ENCODE data around the gene VASH1.

The VASH1 gene

DNA sequence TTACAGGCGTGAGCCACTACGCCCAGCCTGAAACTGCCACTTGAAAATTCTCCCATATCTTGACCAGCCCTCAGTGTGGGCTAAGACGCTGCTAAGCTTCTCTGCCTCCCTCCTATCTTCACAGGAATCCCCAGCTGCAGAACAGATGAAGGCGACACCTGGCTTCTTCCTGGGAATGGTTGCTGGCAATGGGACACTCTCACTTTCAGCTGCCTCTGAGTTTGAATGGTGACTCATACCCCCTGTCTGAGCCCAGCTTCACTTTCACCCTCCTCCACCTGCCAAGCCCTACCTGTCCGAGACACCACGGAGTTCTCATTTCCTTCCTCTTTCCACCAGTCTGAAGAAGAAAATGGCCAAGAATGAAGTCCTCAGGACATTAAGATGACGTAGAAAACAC, 18.3 kb upstream of the VASH1 start:
- no peak for DNase-seq (ENCODE audit: low read depth)

DNA sequence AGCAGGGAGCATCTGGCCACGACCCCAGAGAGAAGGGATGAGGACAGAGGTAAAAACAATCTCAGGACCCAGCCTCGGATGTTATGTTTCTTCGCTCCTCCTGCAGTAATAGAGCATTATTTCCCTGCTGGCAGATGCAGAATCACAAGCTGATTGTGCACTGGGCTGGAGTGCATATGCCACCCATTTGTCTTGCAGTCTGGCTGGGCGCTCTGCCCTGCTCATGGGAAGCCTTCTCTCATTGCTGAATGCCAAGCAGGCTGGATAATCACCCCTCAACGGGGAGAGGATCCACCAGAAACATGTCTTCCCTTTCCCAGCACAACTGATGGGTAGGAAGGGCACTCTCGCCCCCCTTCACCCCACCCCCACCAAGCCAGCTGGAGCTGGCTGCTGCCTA, 8.5 kb upstream of the VASH1 start:
- no peak for DNase-seq (ENCODE audit: low read depth)

DNA sequence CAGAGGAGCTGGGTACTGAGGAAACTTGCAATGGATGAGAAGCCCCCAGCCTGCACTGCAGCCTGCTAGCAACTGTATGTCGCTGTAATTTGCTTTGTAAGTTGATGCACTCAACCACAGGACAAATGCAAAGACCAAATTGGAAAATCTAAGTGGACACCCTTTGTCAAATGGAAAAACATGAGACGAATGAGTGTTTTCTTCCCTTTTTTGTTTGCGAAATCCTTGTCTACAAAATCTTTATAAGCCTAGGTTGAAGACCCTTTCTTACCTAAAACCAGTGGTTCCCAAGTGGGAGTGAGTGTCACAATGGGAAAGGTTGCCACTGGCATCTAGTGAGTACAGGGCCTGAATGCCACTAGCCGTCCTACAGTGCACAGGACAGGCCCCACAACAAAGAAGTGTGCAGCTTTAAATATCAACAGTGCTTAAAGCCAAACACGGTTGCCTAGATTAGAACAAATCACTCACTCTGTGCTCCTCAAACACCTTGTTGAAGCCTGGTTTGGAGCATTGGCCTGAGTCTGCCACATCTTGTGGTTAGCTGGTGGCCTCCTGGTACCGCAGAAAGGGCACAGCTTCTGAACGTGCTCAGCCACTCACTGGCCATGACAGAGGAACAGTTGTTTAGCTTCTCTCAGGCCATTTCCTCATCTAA, 7.6 kb upstream of the VASH1 start:
- no peak for DNase-seq (ENCODE audit: low read depth)

DNA sequence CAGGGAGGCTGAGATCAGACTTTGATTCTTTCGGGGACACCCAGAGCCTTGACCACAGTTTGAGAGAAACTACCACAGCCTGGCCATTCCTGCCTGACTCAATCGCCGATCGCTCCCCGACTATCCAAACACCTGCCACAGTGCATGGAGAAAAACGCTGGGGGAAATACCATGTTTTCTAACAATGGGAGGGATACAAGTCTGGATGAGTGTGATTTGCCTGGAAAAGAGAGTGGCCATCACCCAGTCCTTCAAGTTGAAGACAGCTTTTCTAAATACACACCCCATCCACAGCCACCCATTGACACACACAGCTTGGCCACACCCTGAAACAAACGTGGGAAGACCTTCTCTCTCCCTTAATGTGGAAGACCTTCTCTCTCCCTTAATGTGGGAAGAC, 6.7 kb upstream of the VASH1 start:
- no peak for DNase-seq (ENCODE audit: low read depth)

DNA sequence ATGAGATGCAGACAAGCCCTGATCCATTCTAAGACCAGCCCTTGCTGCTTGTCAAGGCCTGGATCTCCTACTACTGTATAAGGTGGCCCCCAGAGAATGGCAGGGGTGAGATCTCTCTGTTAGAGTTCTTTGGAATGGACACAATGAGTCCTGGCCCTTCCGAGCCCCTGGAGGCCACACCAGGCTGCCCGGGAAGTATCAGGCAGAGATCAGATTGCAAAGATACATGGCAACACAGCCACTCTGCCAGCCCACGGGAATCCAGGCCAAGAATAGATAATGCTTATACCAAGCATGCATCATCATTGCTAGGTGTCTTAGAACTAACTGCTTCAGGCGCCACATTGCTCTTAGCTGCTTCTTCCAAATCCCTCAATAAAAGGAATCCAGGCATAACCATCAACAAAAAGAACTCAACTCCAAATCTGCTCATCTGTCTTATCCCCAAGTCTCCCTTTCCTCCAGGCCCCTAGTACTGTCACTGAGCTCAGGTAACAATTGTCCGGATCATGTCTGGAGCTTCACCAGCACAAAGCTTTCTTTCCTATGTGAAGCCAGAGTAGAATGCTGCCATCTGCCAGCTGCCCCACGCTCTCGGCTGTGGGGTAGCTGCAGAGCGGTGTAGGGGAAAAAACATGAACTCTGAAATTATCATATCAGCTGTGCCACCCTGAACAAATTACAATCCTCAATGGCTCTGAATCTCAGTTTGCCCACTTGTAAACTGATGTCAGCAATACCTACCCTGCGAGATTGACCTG, 5.5 kb upstream of the VASH1 start:
- no peak for DNase-seq (ENCODE audit: low read depth)

DNA sequence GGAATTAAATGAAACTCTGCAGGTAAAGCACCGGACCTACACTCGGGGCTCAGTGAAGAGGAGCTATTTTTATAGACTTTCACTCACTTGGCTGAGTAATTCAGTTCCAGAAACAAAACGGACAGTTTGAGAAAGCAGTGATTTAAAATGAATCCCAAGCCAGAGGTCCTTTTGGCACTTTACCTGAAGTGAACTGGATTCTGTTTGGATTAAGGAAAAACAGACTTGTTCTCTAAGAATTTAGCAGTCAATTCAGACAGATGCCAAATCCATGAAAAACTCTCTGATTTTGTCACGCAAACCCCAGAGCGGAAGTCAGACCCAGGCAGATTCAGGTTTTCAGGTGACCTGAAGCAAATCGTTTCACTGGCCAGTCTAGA, 4.9 kb upstream of the VASH1 start:
- no peak for DNase-seq (ENCODE audit: low read depth)

DNA sequence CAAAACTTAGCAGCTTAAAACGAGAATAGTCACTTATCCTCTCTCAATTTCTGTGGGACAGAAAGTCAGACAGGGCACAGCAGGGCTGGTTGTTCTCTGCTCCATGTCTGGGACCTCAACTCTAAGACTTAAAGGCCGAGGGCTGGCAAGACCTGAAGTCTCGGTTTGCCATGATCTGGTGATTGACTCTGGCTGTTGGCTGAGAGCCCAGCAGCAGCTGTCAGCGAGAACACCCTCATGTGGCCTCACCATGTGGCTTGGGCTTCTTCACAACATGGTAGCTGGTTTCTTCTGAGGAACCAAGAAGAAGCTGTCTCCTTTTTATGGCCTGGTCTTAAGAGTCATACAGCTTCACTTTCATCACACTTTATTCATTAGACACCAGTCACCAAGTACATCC, 1.7 kb upstream of the VASH1 start:
- DNase-seq (ENCODE audit: low read depth), result no peak

DNA sequence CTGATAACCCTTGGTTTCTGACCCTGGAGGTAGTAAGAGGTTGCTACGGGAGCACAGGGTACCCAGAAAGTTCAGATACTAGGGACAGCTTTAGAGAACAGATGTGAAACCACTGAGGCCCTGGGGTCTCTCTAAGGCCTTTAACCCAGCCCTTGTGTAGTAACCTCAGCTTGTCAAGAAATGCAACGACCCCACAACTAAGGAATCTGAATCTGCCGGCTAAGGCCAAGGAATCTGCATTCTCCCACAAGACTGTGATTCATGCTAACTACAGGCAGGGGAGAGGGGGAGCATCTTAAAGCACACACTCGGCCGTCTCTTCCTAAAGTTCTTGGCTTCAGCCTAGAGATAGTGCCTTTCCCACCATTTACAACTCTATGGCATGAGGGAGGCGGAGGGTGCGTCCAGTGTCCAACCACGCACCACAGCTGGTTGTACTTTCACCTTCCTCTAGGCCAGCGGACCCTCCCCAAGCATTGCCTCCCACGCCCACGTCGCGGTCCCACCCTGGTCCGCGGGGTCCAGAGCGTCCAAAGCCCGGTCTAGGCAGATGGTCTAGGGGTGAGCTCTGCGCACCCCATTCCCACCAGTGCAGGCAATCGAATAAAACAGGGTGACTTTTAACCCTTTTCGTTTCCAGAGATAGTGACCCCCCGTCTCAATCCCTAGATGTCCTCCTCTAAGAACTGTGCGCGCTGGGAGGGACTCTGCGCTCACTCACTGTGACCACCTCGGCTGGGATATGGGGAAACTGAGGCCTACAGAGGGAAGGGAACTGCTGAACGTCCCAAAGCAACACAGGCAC, 735 bp upstream of the VASH1 start:
- no peak for DNase-seq (ENCODE audit: low read depth)

DNA sequence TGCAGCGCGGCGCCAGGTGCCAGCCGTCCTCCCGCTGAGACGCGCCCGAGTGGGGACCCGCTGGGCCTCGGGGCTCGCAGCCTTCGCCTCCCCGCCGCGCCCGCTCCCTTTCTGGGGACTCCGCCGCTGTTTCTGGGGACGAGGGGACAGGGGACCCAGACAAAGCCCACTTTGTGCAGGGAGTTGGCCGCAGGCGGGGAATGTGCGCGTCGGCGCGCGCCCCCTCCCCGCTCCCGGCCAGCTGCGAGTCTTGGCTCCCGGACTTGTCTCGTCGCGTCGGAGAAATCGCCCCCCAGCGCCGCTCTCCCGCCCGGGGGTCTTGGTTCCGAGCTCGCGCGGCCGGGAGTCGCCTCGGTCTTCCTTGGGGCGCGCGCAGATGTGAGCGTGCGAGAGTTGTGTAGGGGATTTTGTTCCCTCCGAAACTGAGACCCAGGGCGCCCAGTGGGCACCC, 717 bp downstream of the VASH1 start:
- no peak for DNase-seq (ENCODE audit: low read depth)

DNA sequence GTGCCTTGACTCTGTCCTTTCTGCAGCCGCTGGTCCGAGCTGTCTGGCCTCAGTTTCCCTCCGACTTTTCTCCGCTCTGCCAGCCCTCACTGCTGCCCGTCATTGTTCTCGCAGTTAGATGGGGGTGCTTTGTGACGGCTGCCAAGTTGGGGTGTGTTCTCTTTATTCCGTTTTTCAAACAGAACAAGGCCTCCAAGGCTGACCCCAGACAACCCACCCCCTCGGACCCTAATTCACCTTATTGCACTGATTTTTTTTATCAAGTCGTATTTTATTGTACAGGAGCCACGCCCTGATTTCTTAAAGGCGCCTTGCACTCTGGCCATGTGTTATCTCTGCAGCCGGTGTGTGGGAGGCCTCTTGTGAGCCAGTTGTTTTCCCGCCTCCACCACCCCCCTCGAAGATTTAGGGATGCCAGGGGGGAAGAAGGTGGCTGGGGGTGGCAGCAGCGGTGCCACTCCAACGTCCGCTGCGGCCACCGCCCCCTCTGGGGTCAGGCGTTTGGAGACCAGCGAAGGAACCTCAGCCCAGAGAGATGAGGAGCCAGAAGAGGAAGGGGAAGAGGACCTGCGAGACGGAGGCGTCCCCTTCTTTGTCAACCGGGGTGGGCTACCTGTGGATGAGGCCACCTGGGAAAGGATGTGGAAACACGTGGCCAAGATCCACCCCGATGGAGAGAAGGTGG, 1.3 kb downstream of the VASH1 start:
- no peak for DNase-seq (ENCODE audit: low read depth)

DNA sequence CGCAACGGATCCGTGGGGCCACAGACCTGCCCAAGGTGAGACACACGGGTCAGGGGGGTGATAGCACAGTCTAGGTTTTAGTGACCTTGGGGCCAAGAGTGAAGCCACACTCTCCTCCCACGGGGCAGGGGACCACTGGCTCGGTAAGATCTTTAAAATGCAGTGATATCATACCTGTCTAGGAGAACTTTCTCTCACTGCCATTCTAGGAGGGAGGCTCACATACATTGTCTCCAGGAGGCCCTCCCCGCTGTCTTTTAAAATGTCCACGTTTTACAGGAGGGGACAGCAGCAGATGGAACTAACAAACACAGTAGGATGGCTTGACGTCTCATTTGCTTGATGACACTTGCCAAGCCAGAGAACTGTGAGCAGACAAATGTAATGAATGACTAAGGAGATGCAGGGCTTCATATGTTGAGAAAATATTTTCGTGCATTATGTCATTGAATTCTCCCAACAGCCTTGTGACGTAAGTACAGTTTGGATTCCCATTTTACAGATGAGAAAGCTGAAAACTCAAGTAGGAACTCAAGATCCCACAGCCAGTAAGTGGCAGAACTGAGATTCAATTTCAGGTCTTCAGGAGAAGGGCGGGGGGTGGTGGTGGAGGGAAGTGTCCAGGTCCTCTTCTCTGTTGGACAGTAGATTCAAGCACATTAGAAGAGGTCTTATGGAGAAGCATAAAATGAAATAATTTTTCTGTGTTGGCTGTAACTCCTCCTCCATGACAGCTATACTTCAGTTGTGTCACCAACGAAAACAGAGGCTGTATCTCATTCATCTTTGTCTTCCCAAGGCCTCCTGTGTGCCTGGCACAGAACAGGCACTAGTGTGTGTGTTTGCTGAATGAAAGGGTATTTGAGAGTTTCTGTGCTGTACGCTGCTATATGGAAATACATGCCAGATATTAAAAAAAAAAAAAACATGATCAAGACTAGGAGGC, 2.1 kb downstream of the VASH1 start:
- no peak for DNase-seq (ENCODE audit: low read depth)

DNA sequence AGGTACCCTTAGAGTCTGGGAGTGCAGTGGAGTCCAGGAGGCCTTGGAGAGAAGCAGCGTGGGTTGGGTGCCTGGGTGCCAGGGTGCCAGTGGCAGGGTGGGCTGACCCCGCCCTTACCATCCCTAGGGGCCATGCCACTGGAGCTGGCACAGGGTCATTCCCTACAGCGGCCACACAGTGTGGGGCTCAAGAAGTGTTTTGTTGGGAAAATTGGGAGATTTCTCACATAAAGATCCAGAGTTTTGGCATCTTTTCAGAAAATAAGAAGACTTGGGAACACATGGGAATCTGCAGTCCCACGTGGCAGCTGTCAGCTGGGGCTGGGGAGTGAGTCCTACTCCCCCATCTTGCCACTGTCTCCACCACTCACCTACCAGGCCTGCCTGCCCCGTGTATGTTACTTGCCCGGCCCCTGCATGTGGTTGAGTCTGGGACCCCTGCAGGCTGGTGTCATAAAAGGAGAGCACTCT, 4.2 kb downstream of the VASH1 start:
- DNase-seq (ENCODE audit: low read depth), result no peak

DNA sequence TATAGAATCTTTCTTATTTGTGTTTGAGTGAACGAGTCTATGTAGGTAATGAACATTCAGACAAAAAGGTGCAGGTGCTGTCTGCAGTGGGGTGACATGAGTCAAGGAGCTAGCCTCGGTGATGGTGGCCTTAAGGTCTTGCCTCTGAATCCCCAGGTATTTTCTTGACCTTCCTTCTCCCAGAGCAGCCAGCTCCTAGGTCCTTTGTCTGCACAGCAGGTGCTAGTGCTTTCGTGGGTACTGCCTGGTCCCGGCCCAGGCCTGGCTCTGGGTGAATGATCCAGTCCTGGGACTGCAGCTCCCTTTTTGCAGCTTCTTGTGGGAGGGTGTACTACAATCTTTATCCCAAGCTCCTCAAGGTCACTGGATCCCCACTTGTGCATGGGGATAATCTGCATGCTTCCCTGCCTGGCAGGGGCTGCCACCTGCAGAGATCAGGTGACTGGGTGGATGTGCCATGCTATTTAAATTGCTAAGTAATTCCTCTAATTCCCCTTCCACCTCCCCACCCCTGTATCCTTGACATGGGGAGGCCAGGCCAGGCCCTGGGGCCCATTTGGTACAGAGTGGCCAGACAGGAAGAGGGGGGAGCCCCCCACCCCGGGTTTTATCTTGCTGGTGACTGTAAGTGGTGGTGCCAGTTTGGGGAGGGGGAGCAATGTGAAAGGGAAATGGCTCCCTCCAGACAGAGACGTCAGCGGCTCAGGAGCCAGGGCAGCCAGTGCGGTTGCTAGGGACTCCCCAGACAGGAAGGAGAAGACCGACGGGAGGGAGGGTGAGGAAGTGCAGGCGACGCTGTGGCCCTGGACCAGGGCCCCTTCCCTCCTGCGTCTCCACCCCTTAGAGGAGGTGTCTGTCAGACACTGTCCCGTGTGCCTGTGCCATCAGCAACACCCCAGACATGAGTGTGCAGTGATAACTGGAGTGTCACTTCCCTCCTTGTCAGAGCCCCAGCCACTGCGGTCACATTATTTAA, 6.7 kb downstream of the VASH1 start:
- DNase-seq (ENCODE audit: low read depth), result peak; percentile 28

DNA sequence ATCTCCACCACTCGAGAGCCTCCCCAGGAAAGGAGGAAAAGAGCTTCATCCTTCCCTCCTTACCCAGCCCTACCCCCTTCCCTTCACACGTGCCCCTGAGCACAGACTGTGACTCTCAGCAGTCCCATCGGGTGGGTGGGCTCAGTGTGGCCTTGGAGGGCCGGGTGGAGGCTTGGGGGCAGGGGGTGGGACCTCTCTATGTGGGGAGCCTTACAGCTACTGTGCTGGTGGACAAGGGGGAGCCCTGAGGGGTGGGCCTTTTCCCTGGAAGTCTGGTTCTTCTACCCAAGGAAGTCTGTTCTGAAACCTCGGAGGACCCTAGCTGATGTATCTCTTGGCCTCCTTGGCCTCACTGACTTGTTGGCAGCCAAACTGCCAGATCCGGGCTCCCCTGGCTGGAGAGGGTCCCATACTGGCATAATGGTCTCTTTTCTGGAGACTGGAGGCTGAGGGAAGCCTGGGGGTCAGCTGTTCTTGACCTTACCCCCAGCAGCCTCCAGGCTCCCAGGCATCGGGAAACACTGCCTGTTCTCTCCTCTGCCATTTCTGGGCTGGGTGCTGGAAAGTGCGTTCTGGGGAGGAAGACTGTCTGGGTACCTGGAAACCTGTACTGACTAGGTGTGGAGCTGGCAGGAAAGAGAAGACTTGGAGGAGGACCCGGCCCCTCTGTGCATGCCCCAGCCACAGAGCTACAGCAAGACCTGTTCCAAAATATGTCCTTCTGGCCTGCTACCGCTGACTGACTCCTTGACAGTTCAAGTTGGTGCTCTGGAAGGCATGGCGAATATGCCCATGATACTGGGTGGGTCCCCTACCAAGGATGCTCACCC, 7.6 kb downstream of the VASH1 start:
- DNase-seq (ENCODE audit: low read depth), result no peak

DNA sequence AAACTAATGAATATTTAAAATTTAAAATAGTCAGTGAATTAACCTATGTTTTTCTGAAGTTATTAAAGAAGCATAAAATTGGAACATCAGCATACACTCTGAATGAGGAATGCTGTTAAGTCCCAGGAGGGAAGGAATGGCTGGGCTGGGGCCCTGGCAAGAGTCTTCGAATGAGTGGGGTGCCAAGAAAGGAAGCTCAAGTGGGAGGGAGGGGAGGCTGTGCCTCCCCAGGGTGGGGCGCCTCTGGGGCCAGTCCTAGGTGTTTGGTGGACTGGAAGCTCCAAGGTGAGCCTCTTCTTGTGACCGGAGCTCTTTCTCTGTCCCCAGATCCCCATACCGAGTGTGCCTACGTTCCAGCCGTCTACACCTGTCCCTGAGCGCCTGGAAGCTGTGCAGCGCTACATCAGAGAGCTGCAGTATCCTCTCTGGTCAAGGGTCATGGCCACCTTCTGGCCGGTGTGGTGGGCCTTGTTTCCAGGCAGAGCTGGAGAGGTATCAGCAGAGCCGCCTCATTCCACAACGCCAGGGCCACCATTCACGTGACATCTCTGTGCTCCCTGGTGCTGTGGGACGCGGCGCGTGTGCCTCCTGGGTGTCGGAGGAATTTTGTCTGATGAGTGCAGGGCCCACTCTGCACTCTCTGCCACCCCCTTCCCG, 8.5 kb downstream of the VASH1 start:
- no peak for DNase-seq (ENCODE audit: low read depth)

DNA sequence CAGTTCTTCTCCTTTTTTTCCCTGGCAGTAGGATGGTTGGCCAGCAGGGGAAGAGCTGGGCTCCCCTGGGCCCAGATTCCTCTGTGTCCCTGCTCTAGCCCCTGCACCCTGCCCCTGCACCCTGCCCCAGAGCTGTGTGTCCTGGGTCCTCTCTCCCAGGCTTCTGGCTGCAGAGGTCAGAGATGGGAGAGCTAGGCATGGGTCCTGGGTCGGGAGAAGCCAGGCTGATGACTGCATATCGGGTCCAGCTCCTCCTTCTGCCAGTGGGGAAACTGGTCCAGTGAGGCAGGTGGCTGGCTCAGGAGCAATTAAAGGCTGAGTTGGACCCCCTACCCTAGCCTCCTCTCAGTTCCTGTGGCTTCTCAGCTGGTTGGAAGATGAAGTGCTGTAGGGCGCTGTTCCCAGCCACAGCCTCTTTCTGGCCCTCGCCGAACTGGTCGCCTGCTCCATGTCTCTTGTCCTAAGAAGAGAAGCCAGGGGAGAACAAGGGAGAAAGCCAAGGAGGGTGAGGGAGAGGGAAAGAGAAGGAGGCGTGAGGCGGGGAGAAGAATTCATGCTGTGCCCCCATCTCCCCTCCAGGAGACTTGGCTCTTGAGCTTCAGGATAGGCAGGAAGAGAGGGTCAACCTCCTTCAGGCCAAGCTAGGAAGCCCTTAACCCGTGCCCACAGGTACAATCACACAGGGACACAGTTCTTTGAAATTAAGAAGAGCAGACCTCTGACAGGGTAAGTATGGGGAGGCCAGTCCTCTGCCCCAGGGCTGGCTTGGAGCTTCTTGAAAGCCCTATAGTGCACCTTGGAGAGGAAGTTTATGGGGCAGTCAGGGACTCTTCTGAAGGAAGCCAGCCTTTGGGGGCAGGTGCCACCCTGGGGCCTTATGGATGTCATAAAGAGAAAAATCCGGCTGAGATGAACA, 9.5 kb downstream of the VASH1 start:
- DNase-seq (ENCODE audit: low read depth), result no peak

DNA sequence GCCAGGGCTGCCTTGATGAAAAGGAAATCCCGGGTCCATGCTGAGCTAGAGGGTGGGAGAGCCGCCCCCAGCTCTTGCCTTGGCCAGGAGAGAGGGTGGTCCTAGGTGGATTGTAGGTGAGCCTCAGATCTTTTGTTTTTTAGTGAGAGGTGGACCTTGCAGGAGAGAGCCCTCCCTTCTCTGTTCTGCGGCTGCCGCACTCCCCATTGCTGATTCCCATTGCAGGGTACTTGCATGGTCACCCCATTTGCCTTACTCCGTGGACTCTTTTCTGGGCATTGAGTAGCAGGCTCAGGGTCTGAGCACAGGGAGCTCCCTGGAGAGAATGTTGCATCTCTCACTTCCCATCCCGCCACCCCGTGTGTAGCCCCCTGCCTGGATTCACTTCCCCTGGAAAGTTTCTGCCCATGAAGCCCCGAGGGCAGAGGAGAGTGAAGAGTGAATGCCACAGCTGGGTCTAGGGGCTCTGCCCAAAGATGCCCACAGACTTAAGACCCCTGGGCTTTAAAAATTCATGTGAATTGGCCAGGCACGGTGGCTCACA, 10.2 kb downstream of the VASH1 start:
- no peak for DNase-seq (ENCODE audit: low read depth)

Measured in activated T-cell treated with anti-CD3 and anti-CD28 coated beads for 24 hours (primary cell).